Mammary epithelial cell (primary cell): ENCODE measurements around the gene TARBP2.

Source experiments
- EZH2 ChIP-seq: IDR thresholded peaks from 2 replicates; pipeline ENCODE4 v1.6.1; 2012; ENCODE audit warnings: low read length, inconsistent platforms, borderline replicate concordance
- TF ChIP-seq, protein P1 (sequence below), 2 donors: IDR thresholded peaks in 1 of 2; conservative IDR thresholded peaks in 1 of 2; 2 replicates each; pipeline ENCODE4 v1.5.1; 2011 to 2012; ENCODE audit warnings: inconsistent platforms in 2 of 2, low read length in 2 of 2, mild to moderate bottlenecking in 2 of 2, control low read depth in 1 of 2, low read depth in 1 of 2; ENCODE audit not compliant: insufficient read depth in 1 of 2; ENCODE audit errors: extremely low read depth in 1 of 2

DNA sequence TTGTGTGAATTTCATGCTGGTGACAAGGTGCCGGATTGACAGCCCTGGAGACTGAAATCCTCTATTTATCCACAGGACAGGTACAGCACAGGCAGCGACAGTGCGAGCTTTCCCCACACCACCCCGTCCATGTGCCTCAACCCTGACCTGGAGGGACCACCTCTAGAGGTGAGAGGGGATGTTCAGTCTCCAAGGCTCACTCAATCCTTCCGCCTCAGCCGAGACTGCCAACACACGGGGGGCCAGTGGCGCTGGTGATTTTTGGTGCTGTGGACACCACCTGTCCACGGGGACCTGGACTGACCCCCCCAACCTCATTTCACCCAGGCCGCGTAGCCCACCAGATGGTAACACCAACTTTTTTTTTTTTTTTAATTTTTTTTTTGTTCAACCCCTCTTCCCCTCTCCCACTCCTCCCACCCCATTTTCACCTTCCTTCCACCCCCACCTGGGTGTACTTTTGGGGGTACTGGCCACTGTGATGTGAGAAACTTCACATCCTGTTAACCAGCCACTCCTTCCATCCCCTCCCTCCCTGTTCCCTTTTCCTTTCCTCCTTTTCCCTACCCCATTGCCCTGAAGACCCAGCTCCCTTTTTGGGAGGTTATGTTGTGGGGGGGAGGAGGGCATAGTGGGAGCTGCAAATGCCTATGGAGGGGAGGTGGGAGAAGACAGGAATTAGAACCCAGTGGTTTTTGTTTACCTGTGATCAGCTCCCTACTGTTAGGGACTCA, 36.2 kb upstream of the TARBP2 start:
- TF ChIP-seq, protein P1, sequence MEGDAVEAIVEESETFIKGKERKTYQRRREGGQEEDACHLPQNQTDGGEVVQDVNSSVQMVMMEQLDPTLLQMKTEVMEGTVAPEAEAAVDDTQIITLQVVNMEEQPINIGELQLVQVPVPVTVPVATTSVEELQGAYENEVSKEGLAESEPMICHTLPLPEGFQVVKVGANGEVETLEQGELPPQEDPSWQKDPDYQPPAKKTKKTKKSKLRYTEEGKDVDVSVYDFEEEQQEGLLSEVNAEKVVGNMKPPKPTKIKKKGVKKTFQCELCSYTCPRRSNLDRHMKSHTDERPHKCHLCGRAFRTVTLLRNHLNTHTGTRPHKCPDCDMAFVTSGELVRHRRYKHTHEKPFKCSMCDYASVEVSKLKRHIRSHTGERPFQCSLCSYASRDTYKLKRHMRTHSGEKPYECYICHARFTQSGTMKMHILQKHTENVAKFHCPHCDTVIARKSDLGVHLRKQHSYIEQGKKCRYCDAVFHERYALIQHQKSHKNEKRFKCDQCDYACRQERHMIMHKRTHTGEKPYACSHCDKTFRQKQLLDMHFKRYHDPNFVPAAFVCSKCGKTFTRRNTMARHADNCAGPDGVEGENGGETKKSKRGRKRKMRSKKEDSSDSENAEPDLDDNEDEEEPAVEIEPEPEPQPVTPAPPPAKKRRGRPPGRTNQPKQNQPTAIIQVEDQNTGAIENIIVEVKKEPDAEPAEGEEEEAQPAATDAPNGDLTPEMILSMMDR (conservative IDR thresholded peaks at IDR 0.05 in 1 of 2, IDR thresholded peaks at IDR 0.05 in 1 of 2; ENCODE audit: extremely low read depth in 1 of 2, insufficient read depth in 1 of 2, low read depth in 1 of 2, low read length in 2 of 2) = no peak
- TF ChIP-seq EZH2 = no peak
